HEK293 (cell line): ENCODE results near the gene HMCN2.

ENCODE experiments used
- MEIS1 ChIP-seq: sonication (generic); formaldehyde crosslinking; IDR thresholded peaks from 2 replicates; pipeline ENCODE4 v1.8.1; 2022; ENCODE audit warnings: missing genetic modification reagents, mild to moderate bottlenecking, borderline replicate concordance
- MYNN ChIP-seq: fragments of 450-650 bp; formaldehyde crosslinking; IDR thresholded peaks from 2 replicates; pipeline ENCODE4 v1.5.1; 2016; ENCODE audit warnings: missing biosample characterization, missing genetic modification characterization, borderline replicate concordance
- TSHZ1 ChIP-seq: fragments of 450-650 bp; formaldehyde crosslinking; IDR thresholded peaks from 2 replicates; pipeline ENCODE4 v1.5.1; 2016; ENCODE audit warnings: missing biosample characterization, missing genetic modification characterization, borderline replicate concordance
- WT1 ChIP-seq: fragments of 450-650 bp; formaldehyde crosslinking; IDR thresholded peaks from 2 replicates; pipeline ENCODE4 v1.5.1; 2016; ENCODE audit warnings: missing biosample characterization, missing genetic modification characterization
- YY1 ChIP-seq: fragments of 450-650 bp; formaldehyde crosslinking; IDR thresholded peaks from 2 replicates; pipeline ENCODE4 v1.5.1; 2018; ENCODE audit warnings: missing biosample characterization, missing genetic modification characterization
- ZNF157 ChIP-seq: fragments of 450-650 bp; formaldehyde crosslinking; IDR thresholded peaks from 2 replicates; pipeline ENCODE4 v1.5.1; 2016; ENCODE audit warnings: missing biosample characterization, missing genetic modification characterization
- ZNF211 ChIP-seq: fragments of 450-650 bp; formaldehyde crosslinking; IDR thresholded peaks from 2 replicates; pipeline ENCODE4 v1.5.1; 2016; ENCODE audit warnings: low read depth, missing biosample characterization, missing genetic modification characterization
- TF ChIP-seq, protein P1 (sequence below): fragments of 450-650 bp; formaldehyde crosslinking; IDR thresholded peaks from 2 replicates; pipeline ENCODE4 v1.5.1; 2016; ENCODE audit warnings: missing biosample characterization, missing genetic modification characterization
- TF ChIP-seq, protein P2 (sequence below): fragments of 450-650 bp; formaldehyde crosslinking; IDR thresholded peaks from 2 replicates; pipeline ENCODE4 v1.5.1; 2016; ENCODE audit warnings: missing biosample characterization, missing genetic modification characterization

GRCh38 chr9:130348881-130349280, 83.3 kb downstream of the HMCN2 start:
- TF ChIP-seq, protein P1, sequence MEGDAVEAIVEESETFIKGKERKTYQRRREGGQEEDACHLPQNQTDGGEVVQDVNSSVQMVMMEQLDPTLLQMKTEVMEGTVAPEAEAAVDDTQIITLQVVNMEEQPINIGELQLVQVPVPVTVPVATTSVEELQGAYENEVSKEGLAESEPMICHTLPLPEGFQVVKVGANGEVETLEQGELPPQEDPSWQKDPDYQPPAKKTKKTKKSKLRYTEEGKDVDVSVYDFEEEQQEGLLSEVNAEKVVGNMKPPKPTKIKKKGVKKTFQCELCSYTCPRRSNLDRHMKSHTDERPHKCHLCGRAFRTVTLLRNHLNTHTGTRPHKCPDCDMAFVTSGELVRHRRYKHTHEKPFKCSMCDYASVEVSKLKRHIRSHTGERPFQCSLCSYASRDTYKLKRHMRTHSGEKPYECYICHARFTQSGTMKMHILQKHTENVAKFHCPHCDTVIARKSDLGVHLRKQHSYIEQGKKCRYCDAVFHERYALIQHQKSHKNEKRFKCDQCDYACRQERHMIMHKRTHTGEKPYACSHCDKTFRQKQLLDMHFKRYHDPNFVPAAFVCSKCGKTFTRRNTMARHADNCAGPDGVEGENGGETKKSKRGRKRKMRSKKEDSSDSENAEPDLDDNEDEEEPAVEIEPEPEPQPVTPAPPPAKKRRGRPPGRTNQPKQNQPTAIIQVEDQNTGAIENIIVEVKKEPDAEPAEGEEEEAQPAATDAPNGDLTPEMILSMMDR (tag by site-specific recombination): no peak
- TF ChIP-seq YY1 (tag by site-specific recombination): no peak
- TF ChIP-seq, protein P2, sequence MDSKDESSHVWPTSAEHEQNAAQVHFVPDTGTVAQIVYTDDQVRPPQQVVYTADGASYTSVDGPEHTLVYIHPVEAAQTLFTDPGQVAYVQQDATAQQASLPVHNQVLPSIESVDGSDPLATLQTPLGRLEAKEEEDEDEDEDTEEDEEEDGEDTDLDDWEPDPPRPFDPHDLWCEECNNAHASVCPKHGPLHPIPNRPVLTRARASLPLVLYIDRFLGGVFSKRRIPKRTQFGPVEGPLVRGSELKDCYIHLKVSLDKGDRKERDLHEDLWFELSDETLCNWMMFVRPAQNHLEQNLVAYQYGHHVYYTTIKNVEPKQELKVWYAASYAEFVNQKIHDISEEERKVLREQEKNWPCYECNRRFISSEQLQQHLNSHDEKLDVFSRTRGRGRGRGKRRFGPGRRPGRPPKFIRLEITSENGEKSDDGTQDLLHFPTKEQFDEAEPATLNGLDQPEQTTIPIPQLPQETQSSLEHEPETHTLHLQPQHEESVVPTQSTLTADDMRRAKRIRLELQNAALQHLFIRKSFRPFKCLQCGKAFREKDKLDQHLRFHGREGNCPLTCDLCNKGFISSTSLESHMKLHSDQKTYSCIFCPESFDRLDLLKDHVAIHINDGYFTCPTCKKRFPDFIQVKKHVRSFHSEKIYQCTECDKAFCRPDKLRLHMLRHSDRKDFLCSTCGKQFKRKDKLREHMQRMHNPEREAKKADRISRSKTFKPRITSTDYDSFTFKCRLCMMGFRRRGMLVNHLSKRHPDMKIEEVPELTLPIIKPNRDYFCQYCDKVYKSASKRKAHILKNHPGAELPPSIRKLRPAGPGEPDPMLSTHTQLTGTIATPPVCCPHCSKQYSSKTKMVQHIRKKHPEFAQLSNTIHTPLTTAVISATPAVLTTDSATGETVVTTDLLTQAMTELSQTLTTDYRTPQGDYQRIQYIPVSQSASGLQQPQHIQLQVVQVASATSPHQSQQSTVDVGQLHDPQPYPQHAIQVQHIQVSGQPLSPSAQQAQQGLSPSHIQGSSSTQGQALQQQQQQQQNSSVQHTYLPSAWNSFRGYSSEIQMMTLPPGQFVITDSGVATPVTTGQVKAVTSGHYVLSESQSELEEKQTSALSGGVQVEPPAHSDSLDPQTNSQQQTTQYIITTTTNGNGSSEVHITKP (tag by site-specific recombination): no peak
- TF ChIP-seq MEIS1 (CRISPR knock-in tag): no peak
- TF ChIP-seq ZNF157 (tag by site-specific recombination): no peak
- TF ChIP-seq WT1 (tag by site-specific recombination): no peak
- TF ChIP-seq ZNF211: no peak
- no peak for TF ChIP-seq MYNN (tag by site-specific recombination)
- no peak for TF ChIP-seq TSHZ1
